HepG2 (cell line): ENCODE measurements around the gene SLC38A3. TPM values are rescaled to one million over a fixed set of nuclear protein-coding genes. Genes with fewer than 3 reads are reported as not detected.
A peak's percentile ranks its signal among the peaks of the same experiment; 100 is the strongest.

ENCODE experiments used
- CBX2 ChIP-seq, 2 experiments: fragments of 200-600 bp in 1 of 2; sonication (generic); formaldehyde crosslinking in 1 of 2; IDR thresholded peaks; 2 replicates each; pipeline versions ENCODE4 v1.7.0 to v1.8.1; 2018 to 2022; ENCODE audit warnings: low read depth in 2 of 2, low read length in 1 of 2, mild to moderate bottlenecking in 1 of 2, missing genetic modification reagents in 1 of 2
- ELF3 ChIP-seq: IDR thresholded peaks from 2 replicates; pipeline ENCODE4 v1.6.1; 2016; ENCODE audit warnings: missing genetic modification reagents, missing compliant biosample characterization
- HNRNPL ChIP-seq: fragments of 200-400 bp; formaldehyde crosslinking; IDR thresholded peaks from 2 replicates; pipeline ENCODE4 v1.6.1; 2017; ENCODE audit warnings: mild to moderate bottlenecking, low read depth, low read length
- HNRNPUL1 ChIP-seq: fragments of 200-400 bp; formaldehyde crosslinking; IDR thresholded peaks from 2 replicates; pipeline ENCODE4 v1.6.1; 2017; ENCODE audit warnings: low read depth, mild to moderate bottlenecking, low read length, moderate library complexity
- MAFF ChIP-seq: IDR thresholded peaks from 2 replicates; pipeline ENCODE4 v1.6.1; 2011; ENCODE audit warnings: low read depth, low read length, improper control_type of control experiment
- NR2F2 ChIP-seq: IDR thresholded peaks from 2 replicates; pipeline ENCODE4 v1.6.1; 2012; ENCODE audit warnings: low read depth, inconsistent platforms, borderline replicate concordance
- PHF21A ChIP-seq: sonication (generic); formaldehyde crosslinking; IDR thresholded peaks from 2 replicates; pipeline ENCODE4 v1.5.0; 2020; ENCODE audit warnings: mild to moderate bottlenecking, missing genetic modification reagents
- PLSCR1 ChIP-seq: sonication (generic); formaldehyde crosslinking; IDR thresholded peaks from 2 replicates; pipeline ENCODE4 v1.5.0; 2020; ENCODE audit warnings: missing genetic modification reagents, mild to moderate bottlenecking, borderline replicate concordance
- PRPF4 ChIP-seq: fragments of 200-400 bp; formaldehyde crosslinking; IDR thresholded peaks from 2 replicates; pipeline ENCODE4 v1.6.1; 2016; ENCODE audit warnings: low read length, low read depth; ENCODE audit not compliant: poor library complexity, severe bottlenecking
- RBFOX2 ChIP-seq: fragments of 200-400 bp; formaldehyde crosslinking; IDR thresholded peaks from 2 replicates; pipeline ENCODE4 v1.6.1; 2017; ENCODE audit warnings: low read depth, mild to moderate bottlenecking, low read length
- REPIN1 ChIP-seq: sonication (generic); formaldehyde crosslinking; IDR thresholded peaks from 2 replicates; pipeline ENCODE4 v1.8.0; 2022; ENCODE audit warnings: missing genetic modification reagents, low read depth, mild to moderate bottlenecking, borderline replicate concordance
- REXO4 ChIP-seq: sonication (generic); formaldehyde crosslinking; IDR thresholded peaks from 2 replicates; pipeline ENCODE4 v1.8.0; 2022; ENCODE audit warnings: missing genetic modification reagents, mild to moderate bottlenecking, borderline replicate concordance
- SMC3 ChIP-seq: IDR thresholded peaks from 2 replicates; pipeline ENCODE4 v1.6.1; 2011; ENCODE audit warnings: low read length, improper control_type of control experiment
- ZBTB8A ChIP-seq: sonication (generic); formaldehyde crosslinking; IDR thresholded peaks from 2 replicates; pipeline ENCODE4 v1.4.0; 2020; ENCODE audit warnings: mild to moderate bottlenecking, low read depth, missing genetic modification reagents, borderline replicate concordance
- ZC3H4 ChIP-seq: sonication (generic); formaldehyde crosslinking; IDR thresholded peaks from 2 replicates; pipeline ENCODE4 v1.4.0; 2020; ENCODE audit warnings: missing genetic modification reagents, borderline replicate concordance
- ZFY ChIP-seq: sonication (generic); formaldehyde crosslinking; IDR thresholded peaks from 2 replicates; pipeline ENCODE4 v1.4.0; 2020; ENCODE audit warnings: missing genetic modification reagents
- ZFYVE20 ChIP-seq: sonication (generic); formaldehyde crosslinking; IDR thresholded peaks from 2 replicates; pipeline ENCODE4 v1.8.0; 2023; ENCODE audit warnings: low read depth, mild to moderate bottlenecking, moderate library complexity, missing genetic modification reagents, borderline replicate concordance
- ZNF121 ChIP-seq: sonication (generic); formaldehyde crosslinking; IDR thresholded peaks from 2 replicates; pipeline ENCODE4 v1.5.0; 2020; ENCODE audit warnings: mild to moderate bottlenecking, missing genetic modification reagents
- ZNF138 ChIP-seq: sonication (generic); formaldehyde crosslinking; IDR thresholded peaks from 2 replicates; pipeline ENCODE4 v1.5.0; 2020; ENCODE audit warnings: mild to moderate bottlenecking, low read depth, missing genetic modification reagents
- ZNF230 ChIP-seq: sonication (generic); formaldehyde crosslinking; IDR thresholded peaks from 2 replicates; pipeline ENCODE4 v1.4.0; 2020; ENCODE audit warnings: mild to moderate bottlenecking, missing genetic modification reagents
- ZNF280B ChIP-seq: sonication (generic); formaldehyde crosslinking; IDR thresholded peaks from 2 replicates; pipeline ENCODE4 v1.5.0; 2020; ENCODE audit warnings: missing genetic modification reagents, mild to moderate bottlenecking, borderline replicate concordance
- ZNF543 ChIP-seq: sonication (generic); formaldehyde crosslinking; IDR thresholded peaks from 2 replicates; pipeline ENCODE4 v1.4.0; 2020; ENCODE audit warnings: mild to moderate bottlenecking, missing genetic modification reagents
- ZNF746 ChIP-seq: sonication (generic); formaldehyde crosslinking; IDR thresholded peaks from 2 replicates; pipeline ENCODE4 v1.8.0; 2022; ENCODE audit warnings: mild to moderate bottlenecking, missing genetic modification reagents
- ZSCAN12 ChIP-seq: sonication (generic); formaldehyde crosslinking; IDR thresholded peaks from 2 replicates; pipeline ENCODE4 v1.9.0; 2021; ENCODE audit warnings: mild to moderate bottlenecking, missing genetic modification reagents
- polyA plus RNA-seq, 8 experiments: library from polyadenylated mRNA; depleted of rRNA in 3 of 8; stranded (reverse) in 7 of 8; unstranded in 1 of 8; fragments of >200 nt; fragmentation: Illumina TruSeq in 4 of 8; extraction: Trizol in 4 of 8; gene quantifications; 2 replicates each; pipeline versions ENCODE4 v1.2.1 to v1.2.3, GENCODE V29; 2011 to 2016; ENCODE audit warnings: low read depth in 4 of 8, missing spikeins in 1 of 8, mixed read lengths in 1 of 8; ENCODE audit not compliant: insufficient read depth in 1 of 8
- total RNA-seq, 5 experiments: library from RNA; depleted of rRNA; stranded (reverse); fragments of >200 nt; fragmentation: Illumina TruSeq; extraction: Trizol; gene quantifications; 2 replicates each; pipeline ENCODE4 v1.2.3, GENCODE V29; 2016; ENCODE audit warnings: low read depth in 1 of 5
- TF ChIP-seq, protein P1 (sequence below): sonication (generic); formaldehyde crosslinking; IDR thresholded peaks from 2 replicates; pipeline ENCODE4 v1.4.0; 2020; ENCODE audit warnings: mild to moderate bottlenecking, missing genetic modification reagents
- TF ChIP-seq, protein P2 (sequence below): sonication (generic); formaldehyde crosslinking; IDR thresholded peaks from 2 replicates; pipeline ENCODE4 v1.4.0; 2020; ENCODE audit warnings: mild to moderate bottlenecking, missing genetic modification reagents

Gene SLC38A3
- total and polyA plus RNA-seq, 2 of the 13 experiments (the other 11 are each of a cell fraction or from before 2014, with no cell fraction given) = 29.8 to 164 TPM

- TF ChIP-seq MAFF (no peak), ZNF746 (CRISPR knock-in tag) (no peak), HNRNPL (peak; percentile 92), CBX2 (IDR thresholded peaks at IDR 0.05; ENCODE audit: low read depth, low read length) (no peak), CBX2 (CRISPR knock-in tag; IDR thresholded peaks at IDR 0.05; ENCODE audit: low read depth) (no peak), ZSCAN12 (CRISPR knock-in tag) (no peak), PLSCR1 (CRISPR knock-in tag) (0 out of 2 replicates have a peak, but pooled peaks have one; percentile 15), RBFOX2 (peak; percentile 70), REPIN1 (CRISPR knock-in tag) (no peak), ZNF230 (CRISPR knock-in tag) (no peak), REXO4 (CRISPR knock-in tag) (no peak), SMC3 (no peak), ELF3 (no peak), ZFY (CRISPR knock-in tag) (peak; percentile 16; the same call in 1 of the 2 replicates), ZBTB8A (no peak), HNRNPUL1 (no peak), ZNF121 (no peak), ZC3H4 (CRISPR knock-in tag) (no peak), PHF21A (CRISPR knock-in tag) (0 out of 2 replicates have a peak, but pooled peaks have one; percentile 5), NR2F2 (no peak), ZNF543 (CRISPR knock-in tag) (no peak), ZNF138 (CRISPR knock-in tag) (no peak), ZFYVE20 (CRISPR knock-in tag) (no peak), PRPF4 (no peak), ZNF280B (CRISPR knock-in tag) (peak; percentile 27; the same call in 1 of the 2 replicates)
- TF ChIP-seq, protein P1, sequence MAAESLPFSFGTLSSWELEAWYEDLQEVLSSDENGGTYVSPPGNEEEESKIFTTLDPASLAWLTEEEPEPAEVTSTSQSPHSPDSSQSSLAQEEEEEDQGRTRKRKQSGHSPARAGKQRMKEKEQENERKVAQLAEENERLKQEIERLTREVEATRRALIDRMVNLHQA (CRISPR knock-in tag) = no peak
- TF ChIP-seq, protein P2, sequence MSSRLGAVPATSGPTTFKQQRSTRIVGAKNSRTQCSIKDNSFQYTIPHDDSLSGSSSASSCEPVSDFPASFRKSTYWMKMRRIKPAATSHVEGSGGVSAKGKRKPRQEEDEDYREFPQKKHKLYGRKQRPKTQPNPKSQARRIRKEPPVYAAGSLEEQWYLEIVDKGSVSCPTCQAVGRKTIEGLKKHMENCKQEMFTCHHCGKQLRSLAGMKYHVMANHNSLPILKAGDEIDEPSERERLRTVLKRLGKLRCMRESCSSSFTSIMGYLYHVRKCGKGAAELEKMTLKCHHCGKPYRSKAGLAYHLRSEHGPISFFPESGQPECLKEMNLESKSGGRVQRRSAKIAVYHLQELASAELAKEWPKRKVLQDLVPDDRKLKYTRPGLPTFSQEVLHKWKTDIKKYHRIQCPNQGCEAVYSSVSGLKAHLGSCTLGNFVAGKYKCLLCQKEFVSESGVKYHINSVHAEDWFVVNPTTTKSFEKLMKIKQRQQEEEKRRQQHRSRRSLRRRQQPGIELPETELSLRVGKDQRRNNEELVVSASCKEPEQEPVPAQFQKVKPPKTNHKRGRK = no peak
Measured at GRCh38 chr3:50270422-50271224, 65.6 kb downstream of the SLC38A3 start (continued).
